Endothelial cell (in vitro differentiated cells): Measurements from ENCODE around the gene SIN3A. TPM values are rescaled to one million over a fixed set of nuclear protein-coding genes. Genes with fewer than 3 reads are reported as not detected.
A peak's percentile ranks its signal among the peaks of the same experiment; 100 is the strongest.

Source experiments
- DNase-seq: peaks from one replicate; pipeline ENCODE4 v3.0.0; 2021; ENCODE audit warnings: low spot score
- H3K27ac Mint-ChIP-seq: one replicate; pipeline ENCODE4 v1.8.0; 2021; ENCODE audit warnings: mixed read lengths, inconsistent platforms; ENCODE audit not compliant: unreplicated experiment
- H3K27me3 Mint-ChIP-seq: one replicate; pipeline ENCODE4 v1.8.0; 2021; ENCODE audit warnings: mild to moderate bottlenecking, moderate library complexity, mixed read lengths, inconsistent platforms; ENCODE audit not compliant: unreplicated experiment
- H3K36me3 Mint-ChIP-seq: one replicate; pipeline ENCODE4 v1.8.0; 2021; ENCODE audit warnings: mild to moderate bottlenecking, low read depth, mixed read lengths, inconsistent platforms; ENCODE audit not compliant: unreplicated experiment
- H3K4me1 Mint-ChIP-seq: one replicate; pipeline ENCODE4 v1.8.0; 2021; ENCODE audit warnings: mild to moderate bottlenecking, mixed read lengths, inconsistent platforms; ENCODE audit not compliant: unreplicated experiment
- H3K4me3 Mint-ChIP-seq: one replicate; pipeline ENCODE4 v1.8.0; 2021; ENCODE audit warnings: mild to moderate bottlenecking, mixed read lengths, inconsistent platforms; ENCODE audit not compliant: unreplicated experiment
- H3K9me3 Mint-ChIP-seq: one replicate; pipeline ENCODE4 v1.8.0; 2021; ENCODE audit warnings: mixed read lengths, inconsistent platforms; ENCODE audit not compliant: unreplicated experiment
- CTCF ChIP-seq: fragments of 200-600 bp; sonication (generic); IDR thresholded peaks from one replicate; pipeline ENCODE4 v1.5.0; 2021; ENCODE audit warnings: antibody characterized with exemption; ENCODE audit not compliant: unreplicated experiment
- total RNA-seq: library from RNA; stranded (reverse); fragmentation: NEBNext Ultra II Directional; extraction: Animal tissue kit (Norgen Biotek cat#: 25700); gene quantifications from one replicate; pipeline ENCODE4 v1.2.1, GENCODE V29; 2021; ENCODE audit not compliant: unreplicated experiment

The SIN3A gene
- total RNA-seq, 1 donor from 2014 or later, result 67.3 TPM

GRCh38 chr15:75368689-75369239 lies 82.7 kb downstream of the SIN3A start:
- peaks cover 6% of the 10 kb centered on the region for H3K27me3 Mint-ChIP-seq
- TF ChIP-seq CTCF, result no peak
- peaks cover 44% of the 10 kb centered on the region for H3K4me1 Mint-ChIP-seq
- no peaks in the 10 kb centered on the region for H3K9me3 Mint-ChIP-seq
- H3K4me3 Mint-ChIP-seq, result peak overlapping the region; percentile 88
- DNase-seq, result no peak
- peaks cover 20% of the 10 kb centered on the region for H3K36me3 Mint-ChIP-seq
- peak overlapping the region; percentile 96 for H3K27ac Mint-ChIP-seq

- H3K27me3 Mint-ChIP-seq, result peaks cover 6% of the 10 kb centered on the region
- peaks cover 21% of the 10 kb centered on the region for H3K36me3 Mint-ChIP-seq
- DNase-seq, result peak; percentile 91
- H3K27ac Mint-ChIP-seq, result peak within 1 kb of the TSS; percentile 96
- peaks cover 43% of the 10 kb centered on the region for H3K4me1 Mint-ChIP-seq
- no peak for TF ChIP-seq CTCF
- no peaks in the 10 kb centered on the region for H3K9me3 Mint-ChIP-seq
- H3K4me3 Mint-ChIP-seq, result peak within 1 kb of the TSS; percentile 88
These were observed 83.4 kb downstream of the SIN3A start, which contains the start of gene MAN2C1 for GRCh38 chr15:75367913-75368688. Gene MAN2C1 (minus strand): TSS chr15:75368607. CDS start chr15:75368583, 24 bp downstream.

- H3K27ac Mint-ChIP-seq, result peak overlapping the region; percentile 83
- TF ChIP-seq CTCF, result no peak
- H3K4me1 Mint-ChIP-seq, result peaks cover 38% of the 10 kb centered on the region
- peaks cover 6% of the 10 kb centered on the region for H3K27me3 Mint-ChIP-seq
- H3K9me3 Mint-ChIP-seq, result no peaks in the 10 kb centered on the region
- no peak for DNase-seq
- peak overlapping the region; percentile 86 for H3K4me3 Mint-ChIP-seq
- peaks cover 21% of the 10 kb centered on the region for H3K36me3 Mint-ChIP-seq
These were observed 84.0 kb downstream of the SIN3A start for GRCh38 chr15:75367406-75367912.

- DNase-seq, result no peak
- peak overlapping the region; percentile 63 for H3K27ac Mint-ChIP-seq
- TF ChIP-seq CTCF, result no peak
- H3K4me3 Mint-ChIP-seq, result peak overlapping the region; percentile 86
- H3K9me3 Mint-ChIP-seq, result no peaks in the 10 kb centered on the region
- H3K4me1 Mint-ChIP-seq, result peaks cover 38% of the 10 kb centered on the region
- peaks cover 21% of the 10 kb centered on the region for H3K36me3 Mint-ChIP-seq
- H3K27me3 Mint-ChIP-seq, result peaks cover 6% of the 10 kb centered on the region
These were observed 84.5 kb downstream of the SIN3A start for GRCh38 chr15:75367006-75367405.

GRCh38 chr15:75366163-75366562 lies 85.3 kb downstream of the SIN3A start:
- TF ChIP-seq CTCF, result no peak
- Mint-ChIP-seq H3K27ac (no peak overlapping the region), H3K4me1 (peaks cover 32% of the 10 kb centered on the region), H3K4me3 (no peak overlapping the region), H3K9me3 (no peaks in the 10 kb centered on the region), H3K27me3 (peaks cover 6% of the 10 kb centered on the region), H3K36me3 (peaks cover 17% of the 10 kb centered on the region)
- no peak for DNase-seq
